Activated naive CD8-positive, alpha-beta T cell treated with anti-CD3 and anti-CD28 coated beads for 36 hours (primary cell): ENCODE measurements around the gene TNPO3. TPM values are rescaled to one million over a fixed set of nuclear protein-coding genes. Genes with fewer than 3 reads are reported as not detected.
"Not testable (repeated sequence)": the region's sequence is repeated elsewhere in the genome, so short reads cannot be mapped to it uniquely, and the experiment has no call there.

ENCODE experiments used
- DNase-seq: peaks from one replicate; pipeline ENCODE4 v3.0.0; 2021
- H3K27ac Mint-ChIP-seq: one replicate; pipeline ENCODE4 v1.8.0; 2022; ENCODE audit warnings: mild to moderate bottlenecking, moderate library complexity, mixed read lengths
- H3K27me3 Mint-ChIP-seq: one replicate; pipeline ENCODE4 v1.8.0; 2022; ENCODE audit warnings: mild to moderate bottlenecking, mixed read lengths
- H3K36me3 Mint-ChIP-seq: one replicate; pipeline ENCODE4 v1.8.0; 2021; ENCODE audit warnings: mild to moderate bottlenecking, mixed read lengths
- H3K4me1 Mint-ChIP-seq: one replicate; pipeline ENCODE4 v1.8.0; 2021; ENCODE audit warnings: mixed read lengths
- H3K4me3 Mint-ChIP-seq: one replicate; pipeline ENCODE4 v1.8.0; 2022; ENCODE audit warnings: mild to moderate bottlenecking, moderate library complexity, mixed read lengths
- H3K9me3 Mint-ChIP-seq: one replicate; pipeline ENCODE4 v1.8.0; 2022; ENCODE audit warnings: mixed read lengths
- total RNA-seq, 2 experiments: library from RNA; stranded (reverse); gene quantifications; one replicate each; pipeline ENCODE4 v1.2.3, GENCODE V29; 2021

TNPO3 gene
- total RNA-seq, 2 experiments from 2014 or later, result 71.8 to 72.2 TPM

GRCh38 chr7:129051459-129051858 is 3.5 kb downstream of the TNPO3 start:
- H3K27me3 Mint-ChIP-seq, H3K27ac Mint-ChIP-seq, H3K4me3 Mint-ChIP-seq, H3K9me3 Mint-ChIP-seq, DNase-seq: not testable (repeated sequence)
- H3K36me3 Mint-ChIP-seq, result peaks cover 29% of the 10 kb centered on the region
- peaks cover 44% of the 10 kb centered on the region for H3K4me1 Mint-ChIP-seq

DNA sequence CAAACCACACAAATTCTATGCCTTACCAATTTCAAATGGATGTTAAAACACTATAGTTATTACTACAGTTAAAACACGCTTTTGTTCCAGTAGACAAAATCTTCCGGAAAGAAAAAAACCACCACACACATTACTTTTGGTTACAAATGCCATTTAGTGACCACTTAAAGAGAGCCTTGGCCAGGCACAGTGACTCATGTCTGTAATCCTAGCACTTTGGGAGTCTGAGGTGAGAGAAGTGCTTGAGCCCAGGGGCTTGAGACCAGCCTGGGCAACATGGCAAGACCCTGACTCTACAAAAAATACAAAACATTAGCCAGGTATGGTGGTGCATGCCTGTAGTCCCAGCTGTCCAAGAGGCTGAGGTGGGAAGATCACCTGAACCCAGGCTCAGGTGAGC is 7.2 kb downstream of the TNPO3 start:
- H3K4me3 Mint-ChIP-seq, result no peak overlapping the region
- no peaks in the 10 kb centered on the region for H3K27me3 Mint-ChIP-seq
- no peaks in the 10 kb centered on the region for H3K9me3 Mint-ChIP-seq
- peaks cover 69% of the 10 kb centered on the region for H3K4me1 Mint-ChIP-seq
- peaks cover 36% of the 10 kb centered on the region for H3K36me3 Mint-ChIP-seq
- DNase-seq, result no peak
- H3K27ac Mint-ChIP-seq, result no peak overlapping the region

- no peak for DNase-seq
- Mint-ChIP-seq H3K27ac (no peak overlapping the region), H3K4me1 (peaks cover 75% of the 10 kb centered on the region)
Observed at GRCh38 chr7:129045682-129046081, 9.2 kb downstream of the TNPO3 start.

DNA sequence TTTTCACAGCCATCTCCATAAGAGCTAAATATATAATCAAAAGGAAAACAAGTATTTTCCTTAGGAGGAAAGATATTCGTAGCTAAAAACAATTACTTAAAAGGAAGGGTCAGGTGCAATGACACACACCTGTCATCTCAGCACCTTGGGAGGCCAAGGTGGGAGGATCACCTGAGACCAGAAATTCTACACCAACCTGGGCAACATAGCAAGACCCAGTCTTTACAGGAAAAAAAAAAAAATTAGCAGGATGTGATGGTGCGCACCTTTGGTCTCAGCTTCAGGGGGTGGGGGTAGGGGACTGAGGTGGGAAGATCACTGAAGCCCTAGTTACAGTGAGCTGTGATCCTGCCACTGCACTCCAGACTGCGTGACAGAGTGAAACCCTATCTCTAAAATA is 11.9 kb downstream of the TNPO3 start:
- Mint-ChIP-seq H3K9me3 (no peaks in the 10 kb centered on the region), H3K36me3 (peaks cover 32% of the 10 kb centered on the region), H3K27me3 (no peaks in the 10 kb centered on the region), H3K4me1 (peaks cover 59% of the 10 kb centered on the region), H3K27ac (no peak overlapping the region), H3K4me3 (no peak overlapping the region)
- no peak for DNase-seq

More at GRCh38 chr7:129045682-129046081, 9.2 kb downstream of the TNPO3 start:
- no peaks in the 10 kb centered on the region for H3K9me3 Mint-ChIP-seq
- H3K36me3 Mint-ChIP-seq, result peaks cover 33% of the 10 kb centered on the region
- no peaks in the 10 kb centered on the region for H3K27me3 Mint-ChIP-seq
- H3K4me3 Mint-ChIP-seq, result no peak overlapping the region

GRCh38 chr7:129041142-129042085 is 13.5 kb downstream of the TNPO3 start:
- peaks cover 52% of the 10 kb centered on the region for H3K4me1 Mint-ChIP-seq
- H3K27ac Mint-ChIP-seq, result no peak overlapping the region
- no peaks in the 10 kb centered on the region for H3K27me3 Mint-ChIP-seq
- H3K36me3 Mint-ChIP-seq, result peaks cover 29% of the 10 kb centered on the region
- no peak overlapping the region for H3K4me3 Mint-ChIP-seq
- H3K9me3 Mint-ChIP-seq, result no peaks in the 10 kb centered on the region
- no peak for DNase-seq

GRCh38 chr7:129038468-129038867 is 16.4 kb downstream of the TNPO3 start:
- H3K4me1 Mint-ChIP-seq, result peaks cover 32% of the 10 kb centered on the region
- not testable (repeated sequence) for H3K9me3 Mint-ChIP-seq, H3K4me3 Mint-ChIP-seq, DNase-seq, H3K27me3 Mint-ChIP-seq, H3K27ac Mint-ChIP-seq
- peaks cover 39% of the 10 kb centered on the region for H3K36me3 Mint-ChIP-seq

GRCh38 chr7:129037585-129037984 is 17.3 kb downstream of the TNPO3 start:
- Mint-ChIP-seq H3K4me3 (no peak overlapping the region), H3K9me3 (no peaks in the 10 kb centered on the region), H3K27ac (no peak overlapping the region), H3K27me3 (no peaks in the 10 kb centered on the region), H3K36me3 (peaks cover 43% of the 10 kb centered on the region), H3K4me1 (peaks cover 30% of the 10 kb centered on the region)
- DNase-seq, result no peak

DNA sequence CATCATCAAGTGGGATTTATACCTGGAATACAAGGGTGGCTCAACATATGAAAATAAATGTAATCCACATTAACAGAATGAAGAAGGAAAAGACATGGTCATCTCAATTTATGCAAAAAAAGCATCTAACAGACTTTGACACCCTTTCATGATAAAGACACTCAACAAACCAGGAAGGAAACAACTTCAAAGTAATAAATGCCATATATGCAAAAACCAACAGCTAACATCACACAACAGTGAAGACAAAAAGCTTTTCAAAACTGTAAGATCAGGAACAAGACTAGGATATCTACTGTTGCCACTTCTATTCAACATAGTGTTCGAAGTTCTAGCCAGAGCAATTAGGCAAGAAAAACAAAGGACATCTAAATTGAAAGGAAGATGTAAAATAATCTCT is 22.9 kb downstream of the TNPO3 start:
- peaks cover 25% of the 10 kb centered on the region for H3K4me1 Mint-ChIP-seq
- no peak overlapping the region for H3K27ac Mint-ChIP-seq
- H3K27me3 Mint-ChIP-seq, result no peaks in the 10 kb centered on the region
- H3K36me3 Mint-ChIP-seq, result peaks cover 46% of the 10 kb centered on the region
- no peak for DNase-seq
- H3K4me3 Mint-ChIP-seq, result no peak overlapping the region
- H3K9me3 Mint-ChIP-seq, result no peaks in the 10 kb centered on the region

- Mint-ChIP-seq H3K4me3 (no peak overlapping the region), H3K9me3 (no peaks in the 10 kb centered on the region), H3K27me3 (no peaks in the 10 kb centered on the region), H3K4me1 (peaks cover 25% of the 10 kb centered on the region), H3K27ac (no peak overlapping the region), H3K36me3 (peaks cover 41% of the 10 kb centered on the region)
- DNase-seq, result no peak
Observed at GRCh38 chr7:129030440-129030839, 24.5 kb downstream of the TNPO3 start.

GRCh38 chr7:129024125-129024524 is 30.8 kb downstream of the TNPO3 start:
- no peak for DNase-seq
- Mint-ChIP-seq H3K9me3 (no peaks in the 10 kb centered on the region), H3K27me3 (no peaks in the 10 kb centered on the region), H3K36me3 (peaks cover 13% of the 10 kb centered on the region), H3K27ac (no peak overlapping the region), H3K4me1 (peaks cover 31% of the 10 kb centered on the region), H3K4me3 (no peak overlapping the region)

DNA sequence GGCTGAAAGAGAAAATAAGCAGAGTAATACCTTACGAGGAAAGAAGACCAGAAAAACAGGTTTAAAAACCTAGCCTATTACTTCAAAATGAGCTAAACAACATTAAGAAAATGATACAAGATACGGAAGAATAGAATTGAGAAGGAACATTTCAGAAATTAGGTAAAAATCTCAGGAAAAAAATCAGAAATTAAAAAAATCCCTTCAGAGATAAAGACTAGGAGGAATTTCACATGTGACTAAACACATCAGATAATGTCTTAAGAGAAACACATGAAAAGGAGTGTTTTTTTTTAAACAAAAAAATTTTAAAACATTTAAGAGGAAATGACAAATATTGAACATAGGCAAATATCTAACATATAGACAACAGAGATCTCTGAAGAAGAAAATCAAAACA is 33.3 kb downstream of the TNPO3 start:
- Mint-ChIP-seq H3K36me3 (peaks cover 5% of the 10 kb centered on the region), H3K9me3 (no peaks in the 10 kb centered on the region), H3K4me1 (peaks cover 44% of the 10 kb centered on the region), H3K4me3 (no peak overlapping the region), H3K27ac (no peak overlapping the region), H3K27me3 (no peaks in the 10 kb centered on the region)
- no peak for DNase-seq

- Mint-ChIP-seq H3K4me3 (no peak overlapping the region), H3K27ac (no peak overlapping the region), H3K4me1 (peaks cover 30% of the 10 kb centered on the region), H3K9me3 (no peaks in the 10 kb centered on the region), H3K27me3 (no peaks in the 10 kb centered on the region), H3K36me3 (peaks cover 23% of the 10 kb centered on the region)
- DNase-seq, result no peak
Observed at GRCh38 chr7:129017933-129018538, 36.9 kb downstream of the TNPO3 start.

- Mint-ChIP-seq H3K4me1 (peaks cover 29% of the 10 kb centered on the region), H3K27me3 (no peaks in the 10 kb centered on the region), H3K27ac (no peak overlapping the region), H3K9me3 (no peaks in the 10 kb centered on the region), H3K4me3 (no peak overlapping the region), H3K36me3 (peaks cover 23% of the 10 kb centered on the region)
- DNase-seq, result no peak
Observed at GRCh38 chr7:129017264-129017663, 37.6 kb downstream of the TNPO3 start.

DNA sequence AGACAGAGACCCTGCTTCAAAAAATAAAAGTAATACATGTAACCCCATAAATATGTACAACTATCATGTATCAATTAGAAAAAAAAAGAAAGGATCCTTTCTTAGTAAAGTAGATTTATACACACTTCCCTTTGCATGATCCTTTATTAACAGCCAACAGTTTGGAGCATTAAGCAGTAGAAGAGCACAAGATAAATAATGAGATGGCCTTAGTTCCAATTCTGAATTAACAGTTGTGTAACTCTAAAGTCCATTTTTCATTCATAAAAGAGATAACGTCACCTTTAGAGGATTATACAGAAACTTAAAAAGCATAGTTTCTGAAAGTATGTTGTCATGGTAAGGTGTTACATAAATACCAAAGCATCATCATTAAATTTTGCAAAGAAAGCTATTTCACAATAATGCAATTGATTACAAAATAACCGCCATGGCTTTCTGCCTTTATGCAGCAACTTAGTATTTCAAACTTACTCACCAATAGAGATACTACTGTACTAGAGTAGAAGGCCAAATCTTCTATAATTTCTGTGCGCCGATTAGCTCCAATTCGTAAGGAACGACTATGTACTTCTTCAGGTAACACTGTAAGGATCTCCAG is 40.3 kb downstream of the TNPO3 start:
- Mint-ChIP-seq H3K4me1 (peaks cover 32% of the 10 kb centered on the region), H3K9me3 (no peaks in the 10 kb centered on the region), H3K27ac (no peak overlapping the region), H3K4me3 (no peak overlapping the region), H3K27me3 (no peaks in the 10 kb centered on the region), H3K36me3 (peaks cover 25% of the 10 kb centered on the region)
- DNase-seq, result no peak

DNA sequence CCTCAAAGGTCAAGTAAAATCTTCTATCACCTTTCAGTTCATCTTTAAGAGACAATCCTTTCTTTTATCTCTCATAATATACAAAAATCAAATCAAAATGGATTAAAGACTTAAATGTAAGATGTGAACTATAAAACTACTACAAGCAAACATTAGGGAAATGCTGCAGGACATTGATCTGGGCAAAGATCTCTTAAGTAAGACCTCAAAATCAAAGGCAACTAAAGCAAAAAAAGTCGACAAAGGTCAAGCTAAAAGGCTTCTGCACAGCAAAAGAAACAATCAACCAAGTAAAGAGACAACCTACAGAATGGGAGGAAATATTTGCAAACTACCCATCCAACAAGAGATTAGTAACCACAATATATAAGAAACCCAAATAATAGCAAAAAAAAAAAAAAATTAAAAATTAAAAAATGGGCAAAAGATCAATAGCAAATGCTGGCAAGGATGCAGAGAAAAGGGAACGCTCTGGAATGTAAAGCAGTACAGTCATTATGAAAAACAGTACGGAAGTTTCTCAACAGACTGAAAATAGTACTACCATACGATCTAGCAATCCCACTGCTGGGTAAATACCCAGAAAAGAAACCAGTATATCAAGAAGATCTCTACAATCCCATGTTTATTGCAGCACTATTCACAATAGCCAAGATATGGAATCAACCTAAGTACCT is 41.7 kb downstream of the TNPO3 start:
- no peak for DNase-seq
- Mint-ChIP-seq H3K27ac (no peak overlapping the region), H3K4me1 (peaks cover 37% of the 10 kb centered on the region), H3K36me3 (peaks cover 25% of the 10 kb centered on the region), H3K9me3 (no peaks in the 10 kb centered on the region), H3K27me3 (no peaks in the 10 kb centered on the region), H3K4me3 (no peak overlapping the region)
